MM.1S (cell line): ENCODE data around the gene HAPLN2.

ENCODE experiments used
- EZH2 ChIP-seq: fragments of 300-600 bp; sonication (generic); optimal IDR thresholded peaks from 2 replicates; pipeline ENCODE3; 2017; ENCODE audit warnings: low read depth, mild to moderate bottlenecking, antibody characterized with exemption, low read length, mixed read lengths
- TF ChIP-seq, protein P1 (sequence below): fragments of 300-600 bp; sonication (generic); IDR thresholded peaks from 2 replicates; pipeline ENCODE4 v1.5.1; 2016; ENCODE audit warnings: antibody characterized with exemption, low read length, mixed read lengths

DNA sequence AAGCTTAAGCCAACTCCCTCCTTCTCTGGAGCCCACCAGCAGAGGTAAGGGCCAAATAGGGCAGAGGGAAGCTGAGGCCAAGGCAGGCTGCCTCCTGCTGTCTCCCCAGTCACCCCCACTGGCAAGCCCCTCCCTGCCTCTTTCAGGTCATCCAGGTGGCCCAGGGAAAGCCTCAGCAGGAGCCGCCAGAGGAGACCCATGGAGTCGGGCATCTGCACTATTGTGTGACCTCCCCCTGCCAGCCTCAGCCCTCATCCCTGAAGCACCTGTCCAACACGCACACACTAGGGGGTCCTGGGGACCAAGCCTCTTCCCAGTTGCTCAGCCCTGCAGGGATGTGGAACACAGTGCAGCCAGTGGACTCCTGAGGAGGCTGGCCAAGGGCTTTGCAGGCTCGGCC, 32.9 kb upstream of the HAPLN2 start:
- no peak for TF ChIP-seq EZH2
- TF ChIP-seq, protein P1, sequence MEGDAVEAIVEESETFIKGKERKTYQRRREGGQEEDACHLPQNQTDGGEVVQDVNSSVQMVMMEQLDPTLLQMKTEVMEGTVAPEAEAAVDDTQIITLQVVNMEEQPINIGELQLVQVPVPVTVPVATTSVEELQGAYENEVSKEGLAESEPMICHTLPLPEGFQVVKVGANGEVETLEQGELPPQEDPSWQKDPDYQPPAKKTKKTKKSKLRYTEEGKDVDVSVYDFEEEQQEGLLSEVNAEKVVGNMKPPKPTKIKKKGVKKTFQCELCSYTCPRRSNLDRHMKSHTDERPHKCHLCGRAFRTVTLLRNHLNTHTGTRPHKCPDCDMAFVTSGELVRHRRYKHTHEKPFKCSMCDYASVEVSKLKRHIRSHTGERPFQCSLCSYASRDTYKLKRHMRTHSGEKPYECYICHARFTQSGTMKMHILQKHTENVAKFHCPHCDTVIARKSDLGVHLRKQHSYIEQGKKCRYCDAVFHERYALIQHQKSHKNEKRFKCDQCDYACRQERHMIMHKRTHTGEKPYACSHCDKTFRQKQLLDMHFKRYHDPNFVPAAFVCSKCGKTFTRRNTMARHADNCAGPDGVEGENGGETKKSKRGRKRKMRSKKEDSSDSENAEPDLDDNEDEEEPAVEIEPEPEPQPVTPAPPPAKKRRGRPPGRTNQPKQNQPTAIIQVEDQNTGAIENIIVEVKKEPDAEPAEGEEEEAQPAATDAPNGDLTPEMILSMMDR: no peak
